ENCODE data around the gene NPFFR1. TPM values are rescaled to one million over a fixed set of nuclear protein-coding genes. Genes with fewer than 3 reads are reported as not detected.

Gene NPFFR1, protein sequence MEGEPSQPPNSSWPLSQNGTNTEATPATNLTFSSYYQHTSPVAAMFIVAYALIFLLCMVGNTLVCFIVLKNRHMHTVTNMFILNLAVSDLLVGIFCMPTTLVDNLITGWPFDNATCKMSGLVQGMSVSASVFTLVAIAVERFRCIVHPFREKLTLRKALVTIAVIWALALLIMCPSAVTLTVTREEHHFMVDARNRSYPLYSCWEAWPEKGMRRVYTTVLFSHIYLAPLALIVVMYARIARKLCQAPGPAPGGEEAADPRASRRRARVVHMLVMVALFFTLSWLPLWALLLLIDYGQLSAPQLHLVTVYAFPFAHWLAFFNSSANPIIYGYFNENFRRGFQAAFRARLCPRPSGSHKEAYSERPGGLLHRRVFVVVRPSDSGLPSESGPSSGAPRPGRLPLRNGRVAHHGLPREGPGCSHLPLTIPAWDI
- 1.0 TPM for total RNA-seq
- long read RNA-seq, full-length matches to known transcripts, result 1 of 3 reads
- long read RNA-seq, partial matches to known transcripts, result 0 of 3 reads
- long read RNA-seq, other reads (novel, unspliced or antisense), result 2 of 3 reads

DNA sequence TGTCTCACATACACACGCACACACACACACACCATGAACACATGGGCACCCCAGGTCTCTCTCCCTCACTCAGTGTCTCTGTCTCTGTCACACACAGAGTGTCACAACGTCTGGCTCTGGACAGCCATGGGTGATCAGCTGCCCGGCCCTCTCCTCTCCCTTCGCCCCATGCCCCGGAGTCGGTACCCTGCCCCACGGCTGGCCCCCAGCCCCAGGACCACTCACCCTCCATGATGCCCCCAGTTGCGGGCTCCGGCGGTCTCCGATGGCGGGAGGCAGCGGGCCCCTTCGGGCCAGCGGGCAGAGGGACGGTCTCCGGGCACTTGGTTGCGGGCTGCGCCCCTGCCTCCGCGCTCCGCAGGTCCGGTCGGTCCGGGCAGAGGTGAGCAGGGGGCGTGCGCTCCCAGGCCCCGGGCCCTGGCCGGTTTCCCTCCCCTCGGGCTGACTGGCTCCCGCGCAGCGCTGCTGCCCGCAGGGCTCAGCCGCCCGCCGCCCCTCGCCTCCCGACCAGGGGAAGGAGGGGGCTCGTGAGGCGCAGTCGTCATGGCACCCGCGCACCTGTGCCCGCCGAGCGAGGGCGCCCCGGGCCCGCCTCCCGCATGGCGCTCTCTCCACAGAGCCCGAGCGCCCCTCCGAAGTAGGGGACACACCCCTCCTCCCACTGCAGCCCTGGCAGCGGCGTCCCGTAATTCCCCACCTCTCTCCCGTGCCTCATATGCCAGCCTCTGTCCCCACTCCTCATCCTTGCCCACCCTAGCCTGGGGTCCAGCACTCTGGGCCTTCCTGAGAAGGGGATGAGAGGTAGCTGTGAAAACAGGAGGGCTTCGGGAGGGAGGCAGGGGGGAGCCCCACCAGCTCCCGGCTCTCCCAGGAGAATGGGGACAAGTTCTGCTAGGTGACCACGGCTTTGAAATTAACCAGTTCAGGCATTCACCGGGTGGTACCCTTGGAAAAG lies at the start of gene NPFFR1:
Gene NPFFR1 (minus strand): TSS at position 560 of the 955 bp plus-strand sequence. CDS start 328 bp downstream, at position 232.
- no peak within 1 kb of the TSS for H3K27ac ChIP-seq
- TF ChIP-seq, protein P1, sequence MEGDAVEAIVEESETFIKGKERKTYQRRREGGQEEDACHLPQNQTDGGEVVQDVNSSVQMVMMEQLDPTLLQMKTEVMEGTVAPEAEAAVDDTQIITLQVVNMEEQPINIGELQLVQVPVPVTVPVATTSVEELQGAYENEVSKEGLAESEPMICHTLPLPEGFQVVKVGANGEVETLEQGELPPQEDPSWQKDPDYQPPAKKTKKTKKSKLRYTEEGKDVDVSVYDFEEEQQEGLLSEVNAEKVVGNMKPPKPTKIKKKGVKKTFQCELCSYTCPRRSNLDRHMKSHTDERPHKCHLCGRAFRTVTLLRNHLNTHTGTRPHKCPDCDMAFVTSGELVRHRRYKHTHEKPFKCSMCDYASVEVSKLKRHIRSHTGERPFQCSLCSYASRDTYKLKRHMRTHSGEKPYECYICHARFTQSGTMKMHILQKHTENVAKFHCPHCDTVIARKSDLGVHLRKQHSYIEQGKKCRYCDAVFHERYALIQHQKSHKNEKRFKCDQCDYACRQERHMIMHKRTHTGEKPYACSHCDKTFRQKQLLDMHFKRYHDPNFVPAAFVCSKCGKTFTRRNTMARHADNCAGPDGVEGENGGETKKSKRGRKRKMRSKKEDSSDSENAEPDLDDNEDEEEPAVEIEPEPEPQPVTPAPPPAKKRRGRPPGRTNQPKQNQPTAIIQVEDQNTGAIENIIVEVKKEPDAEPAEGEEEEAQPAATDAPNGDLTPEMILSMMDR (IDR thresholded peaks at IDR 0.05), result no peak
- peak within 1 kb of the TSS; percentile 46 for H3K4me3 ChIP-seq
- intact Hi-C loops (cut with DNase I), result no loop called here
- no peaks in the 10 kb centered on the region for H3K36me3 ChIP-seq
- DNase-seq, result no peak
- H3K27me3 ChIP-seq (ENCODE audit: low read depth), result peaks cover 38% of the 10 kb centered on the region
- peak; percentile 78 to 89 for ATAC-seq
- no peaks in the 10 kb centered on the region for H3K9me3 ChIP-seq
- H3K4me1 ChIP-seq, result peaks cover 9% of the 10 kb centered on the region

- DNase-seq, result no peak
- no peaks in the 10 kb centered on the region for H3K36me3 ChIP-seq
- TF ChIP-seq, protein P1 (IDR thresholded peaks at IDR 0.05), result no peak
- H3K27ac ChIP-seq, result no peak overlapping the region
- H3K27me3 ChIP-seq (ENCODE audit: low read depth), result no peaks in the 10 kb centered on the region
- intact Hi-C loops (cut with DNase I), result no loop called here
- H3K4me1 ChIP-seq, result peaks cover 25% of the 10 kb centered on the region
- no peak for ATAC-seq
- H3K4me3 ChIP-seq, result no peak overlapping the region
- no peaks in the 10 kb centered on the region for H3K9me3 ChIP-seq
Observed at GRCh38 chr10:70333268-70333667, 49.5 kb upstream of the NPFFR1 start.

- TF ChIP-seq, protein P1 (IDR thresholded peaks at IDR 0.05), result peak; percentile 24
- no peak for DNase-seq
- H3K4me3 ChIP-seq, result no peak overlapping the region
- H3K36me3 ChIP-seq, result no peaks in the 10 kb centered on the region
- no peaks in the 10 kb centered on the region for H3K9me3 ChIP-seq
- ATAC-seq, result peak; percentile 88 to 90
- H3K27me3 ChIP-seq (ENCODE audit: low read depth), result no peaks in the 10 kb centered on the region
- H3K4me1 ChIP-seq, result peaks cover 25% of the 10 kb centered on the region
- no peak overlapping the region for H3K27ac ChIP-seq
- intact Hi-C loops (cut with DNase I), result no loop called here
Observed at GRCh38 chr10:70331486-70332268, 47.9 kb upstream of the NPFFR1 start.

GRCh38 chr10:70331160-70331485 lies 47.3 kb upstream of the NPFFR1 start:
- intact Hi-C loops (cut with DNase I), result no loop called here
- DNase-seq, result no peak
- H3K27ac ChIP-seq, result no peak overlapping the region

More at GRCh38 chr10:70331160-70331485, 47.3 kb upstream of the NPFFR1 start:
- no peak for ATAC-seq
- no peaks in the 10 kb centered on the region for H3K9me3 ChIP-seq
- H3K4me3 ChIP-seq, result no peak overlapping the region
- TF ChIP-seq, protein P1 (IDR thresholded peaks at IDR 0.05), result no peak
- no peaks in the 10 kb centered on the region for H3K27me3 ChIP-seq (ENCODE audit: low read depth)
- peaks cover 25% of the 10 kb centered on the region for H3K4me1 ChIP-seq
- no peaks in the 10 kb centered on the region for H3K36me3 ChIP-seq
